IPS-NIHi7 (cell line): ENCODE results near the gene IAH1.

Experiments
- DNase-seq: peaks from one replicate; pipeline ENCODE4 v3.0.0; 2012; ENCODE audit warnings: mixed read lengths; ENCODE audit errors: extremely low spot score

IAH1 gene

GRCh38 chr2:9527995-9528787 is 53.8 kb downstream of the IAH1 start:
- DNase-seq = no peak

DNA sequence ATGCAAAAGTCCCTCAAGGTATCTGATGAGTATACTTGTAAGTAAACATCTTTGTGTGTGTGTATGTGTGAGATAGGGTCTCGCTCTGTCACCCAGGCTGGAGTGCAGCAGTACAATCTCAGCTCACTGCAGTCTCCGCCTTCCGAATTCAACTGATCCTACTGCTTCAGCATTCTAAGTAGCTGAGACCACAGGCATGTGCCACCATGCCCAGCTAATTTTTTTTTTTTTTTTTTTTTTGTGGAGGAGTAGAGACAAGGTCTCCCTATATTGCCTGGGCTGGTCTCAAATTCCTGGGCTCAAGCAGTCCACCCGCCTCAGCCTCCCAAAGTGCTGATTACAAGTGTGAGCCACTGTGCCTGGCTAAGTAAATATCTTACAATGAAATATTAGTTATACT is 58.1 kb downstream of the IAH1 start:
- no peak for DNase-seq

GRCh38 chr2:9533663-9534062 is 59.3 kb downstream of the IAH1 start:
- no peak for DNase-seq

- no peak for DNase-seq
Observed at GRCh38 chr2:9535177-9535576, 60.8 kb downstream of the IAH1 start.

DNA sequence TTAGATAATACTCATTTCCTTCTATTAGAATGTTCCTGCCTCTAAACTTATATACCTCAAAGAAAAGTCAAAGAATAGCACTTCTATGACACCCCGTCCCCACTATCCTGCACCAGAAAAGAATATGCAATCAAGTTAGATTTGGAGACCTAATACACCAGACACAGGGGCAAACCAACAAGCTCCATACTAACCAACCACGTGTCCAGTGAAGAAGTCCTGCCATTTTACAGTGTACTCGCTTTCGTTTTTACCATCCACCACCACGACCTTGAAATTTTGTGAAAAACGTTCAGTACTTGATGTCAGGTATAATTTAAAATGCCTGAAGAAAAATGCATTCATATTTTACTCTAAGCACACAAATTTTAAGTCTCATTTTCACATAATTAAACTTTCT is 62.2 kb downstream of the IAH1 start:
- DNase-seq = no peak

DNA sequence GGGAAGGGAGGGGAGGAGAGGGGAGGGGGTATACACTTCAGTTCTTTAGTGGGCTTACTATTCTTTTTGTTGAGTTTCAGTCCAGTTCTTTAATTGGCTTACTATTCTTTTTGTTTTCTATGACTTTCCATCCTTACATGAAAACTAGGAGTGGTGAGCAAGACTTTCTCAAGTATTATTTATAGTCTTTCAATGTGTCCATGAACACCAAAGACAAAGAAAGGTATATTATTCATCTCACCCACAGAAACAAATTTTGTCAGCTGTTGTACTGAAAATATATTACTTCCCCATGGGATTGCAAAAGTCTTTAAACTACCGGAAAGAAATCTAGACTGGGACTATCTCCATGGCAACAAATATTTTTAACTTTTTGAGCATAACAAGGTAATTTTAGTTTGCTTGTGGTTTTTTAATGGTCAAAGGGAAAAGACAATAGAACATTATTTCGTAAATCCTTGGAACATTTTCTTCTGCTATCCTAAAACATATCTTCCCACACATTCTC is 63.7 kb downstream of the IAH1 start:
- no peak for DNase-seq
